ENCODE results near the gene EPB41L4A.

EPB41L4A gene

GRCh38 chr5:112117551-112117950 lies 301.5 kb downstream of the EPB41L4A start:
- no peak for TF ChIP-seq GATA3 (IDR thresholded peaks at IDR 0.05; ENCODE audit: low read depth, low read length)
- no peak for TF ChIP-seq GATA2 (IDR thresholded peaks at IDR 0.05; ENCODE audit: low read depth, low read length)

- TF ChIP-seq GATA3 (IDR thresholded peaks at IDR 0.05; ENCODE audit: low read depth, low read length) (no peak), GATA2 (IDR thresholded peaks at IDR 0.05; ENCODE audit: low read depth, low read length) (no peak)
Observed at GRCh38 chr5:112116371-112116770, 302.7 kb downstream of the EPB41L4A start.

GRCh38 chr5:112113565-112113964 lies 305.5 kb downstream of the EPB41L4A start:
- TF ChIP-seq GATA3 (IDR thresholded peaks at IDR 0.05; ENCODE audit: low read depth, low read length) (no peak), GATA2 (IDR thresholded peaks at IDR 0.05; ENCODE audit: low read depth, low read length) (no peak)

Measured in SH-SY5Y (cell line).